Activated T-cell treated with anti-CD3 and anti-CD28 coated beads, Interleukin-2, amount 50 U/mL, for 48 hours (primary cell): ENCODE measurements around the gene GRID2.
"Not testable (repeated sequence)": the region's sequence is repeated elsewhere in the genome, so short reads cannot be mapped to it uniquely, and the experiment has no call there.

Experiments used
- DNase-seq, 2 experiments: peaks; one replicate each; pipeline ENCODE4 v3.0.0-alpha.2; 2020

The GRID2 gene

GRCh38 chr4:93221771-93222170, 918.0 kb downstream of the GRID2 start:
- no peak for DNase-seq

GRCh38 chr4:93228021-93228420, 924.3 kb downstream of the GRID2 start:
- no peak for DNase-seq

- DNase-seq, result no peak
Observed at GRCh38 chr4:93232883-93233282, 929.1 kb downstream of the GRID2 start.

GRCh38 chr4:93237521-93237920, 933.8 kb downstream of the GRID2 start:
- DNase-seq, result no peak

- DNase-seq, result no peak
Observed at GRCh38 chr4:93243262-93243661, 939.5 kb downstream of the GRID2 start.

GRCh38 chr4:93261207-93261606, 957.4 kb downstream of the GRID2 start:
- DNase-seq, result no peak

- no peak for DNase-seq
Observed at GRCh38 chr4:93263166-93263565, 959.4 kb downstream of the GRID2 start.

GRCh38 chr4:93267747-93268146, 964.0 kb downstream of the GRID2 start:
- DNase-seq, result no peak

- no peak for DNase-seq
Observed at GRCh38 chr4:93285346-93285745, 981.6 kb downstream of the GRID2 start.

GRCh38 chr4:93289241-93289640, 985.5 kb downstream of the GRID2 start:
- DNase-seq, result no peak

GRCh38 chr4:93289831-93290230, 986.1 kb downstream of the GRID2 start:
- DNase-seq, result no peak

- no peak for DNase-seq
Observed at GRCh38 chr4:93299118-93299517, 995.4 kb downstream of the GRID2 start.

GRCh38 chr4:93300780-93301555, 997.2 kb downstream of the GRID2 start:
- DNase-seq, result not testable (repeated sequence)

- no peak for DNase-seq
Observed at GRCh38 chr4:93302310-93302709, 998.5 kb downstream of the GRID2 start.

GRCh38 chr4:93303440-93303839, 999.7 kb downstream of the GRID2 start:
- no peak for DNase-seq

GRCh38 chr4:93312299-93312698, 1008.5 kb downstream of the GRID2 start:
- DNase-seq, result no peak

GRCh38 chr4:93313197-93313596, 1009.4 kb downstream of the GRID2 start:
- no peak for DNase-seq

GRCh38 chr4:93317057-93317456, 1013.3 kb downstream of the GRID2 start:
- no peak for DNase-seq

GRCh38 chr4:93317561-93317960, 1013.8 kb downstream of the GRID2 start:
- no peak for DNase-seq

- DNase-seq, result no peak
Observed at GRCh38 chr4:93319041-93319440, 1015.3 kb downstream of the GRID2 start.

- no peak for DNase-seq
Observed at GRCh38 chr4:93320356-93320755, 1016.6 kb downstream of the GRID2 start.

- no peak for DNase-seq
Observed at GRCh38 chr4:93327346-93327745, 1023.6 kb downstream of the GRID2 start.

- no peak for DNase-seq
Observed at GRCh38 chr4:93334003-93334402, 1030.2 kb downstream of the GRID2 start.

- no peak for DNase-seq
Observed at GRCh38 chr4:93337196-93337595, 1033.4 kb downstream of the GRID2 start.

GRCh38 chr4:93342738-93343137, 1039.0 kb downstream of the GRID2 start:
- no peak for DNase-seq
